Activated CD4-positive, CD25-positive, alpha-beta regulatory T cell treated with anti-CD3 and anti-CD28 coated beads, Interleukin-2, amount 50 U/mL, for 24 hours (primary cell): ENCODE measurements around the gene CLEC4A.
"Not testable (repeated sequence)": the region's sequence is repeated elsewhere in the genome, so short reads cannot be mapped to it uniquely, and the experiment has no call there.

Experiments used
- ATAC-seq, 2 donors: fragments of 150-1000 bp; cut with Tn5 transposase; one replicate each; pipeline ENCODE4 v1.10.0; 2021; ENCODE audit warnings: mild to moderate bottlenecking in 1 of 2, moderate library complexity in 1 of 2

Gene CLEC4A

DNA sequence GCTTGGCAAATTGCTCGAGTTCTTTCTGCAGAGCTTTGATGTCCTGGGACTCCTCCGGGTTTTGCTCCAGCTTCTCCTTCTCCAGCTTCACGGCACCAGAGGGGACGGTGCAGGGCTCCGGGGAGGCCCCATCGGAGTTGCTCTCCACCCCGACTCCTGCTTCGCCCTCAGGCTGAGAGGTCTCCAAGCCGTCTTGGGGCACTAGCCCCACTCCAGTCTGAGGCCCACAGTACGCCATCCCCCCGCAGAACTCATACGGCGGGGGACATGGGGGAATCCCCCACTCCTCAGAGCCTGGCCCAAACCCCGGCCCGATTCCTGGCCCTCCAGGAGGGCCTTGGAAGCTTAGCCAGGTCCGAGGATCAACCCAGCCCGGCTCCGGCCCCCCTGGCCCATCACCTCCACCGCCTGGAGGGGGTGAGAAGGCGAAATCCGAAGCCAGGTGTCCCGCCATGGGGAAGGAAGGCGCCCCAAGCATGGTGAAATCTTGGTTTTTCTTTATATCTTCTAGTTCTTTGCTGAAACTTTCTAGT is 11.0 kb downstream of the CLEC4A start:
- ATAC-seq = not testable (repeated sequence)

DNA sequence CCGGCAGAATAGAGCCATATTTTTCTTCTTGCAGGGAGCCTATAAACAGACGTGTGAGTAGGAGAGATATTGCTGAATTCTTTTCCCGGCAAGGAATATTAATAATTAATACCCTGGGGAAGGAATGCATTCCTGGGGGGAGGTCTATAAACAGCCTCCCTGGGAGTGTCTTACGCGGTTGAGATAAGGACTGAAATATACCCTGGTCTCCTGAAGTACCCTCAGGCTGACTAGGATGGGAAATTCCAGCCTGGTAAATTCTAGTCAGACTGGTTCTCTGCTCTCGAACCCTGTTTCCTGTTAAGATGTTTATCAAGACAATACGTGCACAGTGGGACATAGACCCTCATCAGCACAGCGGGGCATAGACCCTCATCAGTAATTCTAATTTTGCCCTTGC is 18.2 kb downstream of the CLEC4A start:
- not testable (repeated sequence) for ATAC-seq

DNA sequence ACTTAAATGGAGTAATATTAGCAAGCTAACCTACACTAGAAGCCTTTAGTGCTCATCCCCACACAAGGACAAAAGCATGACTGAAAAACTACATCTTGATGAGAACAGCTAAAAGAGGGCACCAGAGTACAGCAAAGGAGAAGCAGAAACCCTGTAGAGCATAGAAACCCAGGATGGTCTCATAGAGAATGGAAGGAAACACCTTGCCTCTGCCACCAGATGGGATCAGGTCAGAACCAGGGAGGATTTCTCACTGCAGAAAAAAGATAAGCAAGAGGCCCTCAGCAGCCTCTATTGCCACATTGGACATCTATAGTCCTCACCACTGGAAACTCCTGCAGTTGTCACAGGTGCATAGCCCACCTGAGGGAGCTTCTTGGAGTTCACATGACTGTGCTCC is 19.8 kb downstream of the CLEC4A start:
- ATAC-seq = no peak

GRCh38 chr12:8145754-8146441 is 22.5 kb downstream of the CLEC4A start:
- no peak for ATAC-seq

DNA sequence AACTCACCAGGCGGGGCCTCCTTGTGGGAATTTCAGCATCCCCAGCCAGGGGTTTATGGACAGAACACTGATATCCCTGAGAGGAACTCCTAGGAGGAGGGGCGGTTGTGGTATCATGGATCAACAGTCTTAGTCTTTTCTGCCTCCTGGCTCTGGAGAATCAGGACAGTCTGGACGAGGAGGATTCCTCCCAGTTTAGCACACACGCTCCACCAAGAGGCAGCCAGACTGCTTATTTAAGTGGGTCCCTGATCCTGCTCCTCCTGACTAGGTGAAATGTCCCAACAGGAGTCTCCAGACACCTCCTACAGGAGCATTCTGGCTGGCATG is 23.0 kb downstream of the CLEC4A start:
- ATAC-seq = no peak

DNA sequence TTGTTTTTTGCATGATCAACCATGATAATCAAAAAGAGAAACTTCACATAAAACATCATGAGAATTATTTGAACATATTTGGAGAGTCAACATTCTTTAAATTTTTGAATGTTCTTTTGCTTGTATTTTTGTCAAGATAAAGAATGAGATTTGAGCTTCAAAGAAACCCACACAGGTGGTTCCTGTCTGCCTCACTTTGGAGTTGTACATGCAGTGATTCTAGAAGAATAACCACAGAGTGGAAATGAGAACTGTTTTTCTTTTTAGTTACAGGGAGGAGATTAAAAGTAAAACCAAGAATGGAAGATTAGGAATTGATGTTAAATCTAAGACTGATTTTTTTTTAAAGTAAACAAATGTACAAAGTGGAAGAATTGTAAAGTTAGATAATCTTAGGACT is 31.1 kb downstream of the CLEC4A start:
- no peak for ATAC-seq

DNA sequence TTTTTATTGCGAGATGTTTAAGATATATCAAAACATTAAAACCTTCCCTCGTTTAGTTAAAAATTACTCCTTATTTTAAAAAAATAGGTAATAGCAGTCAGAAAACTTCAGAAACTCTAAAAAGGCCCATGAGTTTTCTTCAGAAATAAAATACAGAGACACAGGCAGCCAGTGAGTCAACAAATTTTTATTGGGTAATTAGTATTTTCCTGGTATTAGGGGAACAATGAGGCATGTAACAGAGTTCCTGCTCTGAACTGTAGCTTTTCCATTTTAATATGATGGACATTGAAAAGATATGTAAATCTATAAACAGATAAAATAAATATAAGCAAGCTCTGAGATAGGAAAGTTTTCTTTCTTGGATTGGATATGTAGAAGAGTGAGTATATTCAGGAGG is 33.0 kb downstream of the CLEC4A start:
- no peak for ATAC-seq

- ATAC-seq = no peak
These were observed 33.4 kb downstream of the CLEC4A start, which contains the start of gene ZNF705A for GRCh38 chr12:8156845-8157244. TSS of gene ZNF705A (plus strand) at chr12:8157015. CDS start at chr12:8172626, 15,611 bp downstream.

DNA sequence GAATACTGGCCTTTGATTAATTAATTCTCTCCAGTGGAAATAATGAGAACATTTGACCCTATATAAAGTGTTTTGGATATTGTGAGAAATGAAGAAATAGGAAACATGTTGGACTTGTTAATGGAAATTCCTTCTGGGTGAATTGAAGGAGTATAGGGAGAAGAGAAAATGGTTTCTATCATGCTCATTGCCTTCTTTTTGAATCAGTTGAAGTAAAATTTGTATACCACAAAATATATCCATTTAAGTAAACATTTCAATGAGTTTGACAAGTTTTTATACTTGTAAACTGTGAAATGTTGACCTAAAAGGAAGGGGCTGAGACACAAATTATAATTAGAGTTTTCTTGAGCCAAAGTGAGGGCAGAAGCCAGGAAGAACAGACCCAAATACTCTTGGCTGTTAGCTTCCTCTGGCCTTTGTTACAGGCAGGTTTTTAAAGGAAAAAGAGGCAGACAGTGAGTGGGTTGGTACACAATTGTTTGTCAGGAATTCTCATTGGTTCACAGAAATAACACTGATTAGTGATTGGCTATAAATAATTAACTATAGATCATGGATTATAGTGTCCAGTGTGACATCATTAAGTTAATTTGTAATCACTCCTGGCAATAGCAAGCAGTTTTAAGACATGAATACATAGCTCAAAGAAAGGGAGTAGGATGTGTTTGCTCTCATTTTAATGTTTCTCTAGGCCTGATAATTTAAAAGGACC is 34.2 kb downstream of the CLEC4A start:
- ATAC-seq = no peak

- ATAC-seq = not testable (repeated sequence)
These were observed 49.5 kb downstream of the CLEC4A start for GRCh38 chr12:8172911-8173310.

GRCh38 chr12:8179989-8180585 is 56.7 kb downstream of the CLEC4A start:
- peak; percentile 81 to 91 for ATAC-seq

DNA sequence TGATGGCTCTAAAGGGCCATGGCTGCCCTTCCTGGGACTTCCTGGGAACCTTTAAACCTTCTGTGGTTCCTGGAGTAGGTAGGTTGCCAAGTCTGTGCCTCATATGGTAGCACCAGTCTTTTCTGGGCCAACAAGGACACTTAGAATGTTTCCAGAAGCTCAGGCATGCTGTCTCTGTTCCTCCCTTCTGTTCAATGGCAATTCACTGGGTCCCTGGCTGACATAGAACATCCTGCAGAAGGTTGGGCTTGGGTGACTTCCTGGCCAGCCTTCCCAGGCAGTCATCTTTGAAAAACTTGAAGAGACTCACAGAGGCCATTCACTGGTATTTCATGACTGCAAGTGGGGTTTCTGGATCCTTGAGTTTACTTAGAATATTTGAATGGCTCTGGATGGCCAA is 57.9 kb downstream of the CLEC4A start:
- not testable (repeated sequence) for ATAC-seq

DNA sequence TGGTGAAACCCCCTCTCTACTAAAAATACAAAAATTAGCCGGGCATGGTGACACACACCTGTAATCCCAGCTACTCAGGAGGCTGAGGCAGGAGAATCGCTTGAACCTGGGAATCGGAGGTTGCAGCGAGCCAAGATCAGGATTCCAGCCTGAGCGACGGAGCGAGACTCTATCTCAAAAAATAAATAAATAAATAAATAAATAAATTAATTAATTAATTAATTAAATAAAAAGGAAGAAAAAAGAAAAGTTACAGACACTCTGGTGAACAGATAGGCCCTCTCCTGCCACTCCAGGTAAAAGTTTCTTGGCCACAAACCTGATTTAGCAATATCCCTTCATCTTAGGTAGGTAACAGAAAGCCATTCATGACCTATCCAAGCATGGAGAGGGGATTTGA is 59.5 kb downstream of the CLEC4A start:
- ATAC-seq = not testable (repeated sequence)

DNA sequence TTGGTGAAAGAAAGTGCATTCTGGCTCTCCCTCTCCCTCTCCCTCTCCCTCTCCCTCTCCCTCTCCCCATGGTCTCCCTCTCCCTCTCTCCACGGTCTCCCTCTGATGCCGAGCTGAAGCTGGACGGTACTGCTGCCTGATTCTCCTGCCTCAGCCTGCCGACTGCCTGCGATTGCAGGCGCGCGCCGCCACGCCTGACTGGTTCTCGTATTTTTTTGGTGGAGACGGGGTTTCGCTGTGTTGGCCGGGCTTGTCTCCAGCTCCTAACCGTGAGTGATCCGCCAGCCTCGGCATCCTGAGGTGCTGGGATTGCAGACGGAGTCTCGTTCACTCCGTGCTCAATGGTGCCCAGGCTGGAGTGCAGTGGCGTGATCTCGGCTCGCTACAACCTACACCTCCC is 59.9 kb downstream of the CLEC4A start:
- not testable (repeated sequence) for ATAC-seq

DNA sequence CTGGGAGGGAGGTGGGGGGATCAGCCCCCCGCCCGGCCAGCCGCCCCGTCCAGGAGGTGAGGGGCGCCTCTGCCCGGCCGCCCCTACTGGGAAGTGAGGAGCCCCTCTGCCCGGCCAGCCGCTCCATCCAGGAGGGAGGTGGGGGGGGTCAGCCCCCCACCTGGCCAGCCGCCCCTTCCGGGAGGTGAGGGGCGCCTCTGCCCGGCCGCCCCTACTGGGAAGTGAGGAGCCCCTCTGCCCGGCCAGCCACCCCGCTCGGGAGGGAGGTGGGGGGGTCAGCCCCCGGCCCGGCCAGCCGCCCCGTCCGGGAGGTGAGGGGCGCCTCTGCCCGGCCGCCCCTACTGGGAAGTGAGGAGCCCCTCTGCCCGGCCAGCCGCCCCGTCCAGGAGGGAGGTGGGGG is 60.8 kb downstream of the CLEC4A start:
- ATAC-seq = not testable (repeated sequence)

GRCh38 chr12:8188088-8188487 is 64.7 kb downstream of the CLEC4A start:
- ATAC-seq = not testable (repeated sequence)
